WERI-Rb-1 (cell line): Measurements from ENCODE around the gene SRGAP3.

Source experiments
- DNase-seq: peaks from one replicate; pipeline ENCODE4 v3.0.0-alpha.2; 2020
- H3K27ac ChIP-seq: fragments of 250-450 bp; sonication (Bioruptor Pico); 2 replicates; pipeline ENCODE4 v1.5.1; 2020; ENCODE audit warnings: mild to moderate bottlenecking, moderate library complexity
- H3K27me3 ChIP-seq: fragments of 250-450 bp; sonication (Bioruptor Pico); 2 replicates; pipeline ENCODE4 v1.5.1; 2021; ENCODE audit warnings: mild to moderate bottlenecking, low read depth, moderate library complexity; ENCODE audit not compliant: insufficient read depth, severe bottlenecking
- H3K36me3 ChIP-seq: fragments of 250-450 bp; sonication (Bioruptor Pico); 2 replicates; pipeline ENCODE4 v1.5.1; 2020; ENCODE audit warnings: mild to moderate bottlenecking, moderate library complexity
- H3K4me3 ChIP-seq: 2 replicates; pipeline ENCODE4 v1.5.1; 2011; ENCODE audit warnings: low read depth, mild to moderate bottlenecking, control low read depth, low read length
- H3K9me3 ChIP-seq: fragments of 250-450 bp; sonication (Bioruptor Pico); 2 replicates; pipeline ENCODE4 v1.5.1; 2021; ENCODE audit warnings: mild to moderate bottlenecking, moderate library complexity; ENCODE audit not compliant: severe bottlenecking
- CTCF ChIP-seq: IDR thresholded peaks from 2 replicates; pipeline ENCODE4 v1.5.1; 2011; ENCODE audit warnings: low read depth, mild to moderate bottlenecking, control low read depth, inconsistent platforms, low read length

Gene SRGAP3

GRCh38 chr3:9047452-9048346, 201.7 kb downstream of the SRGAP3 start:
- no peak for DNase-seq
- TF ChIP-seq CTCF, result no peak
- no peak overlapping the region for H3K4me3 ChIP-seq
- peaks cover 6% of the 10 kb centered on the region; the same call in 1 of the 2 replicates for H3K36me3 ChIP-seq
- no peaks in the 10 kb centered on the region for H3K9me3 ChIP-seq
- H3K27ac ChIP-seq, result no peak overlapping the region
- no peaks in the 10 kb centered on the region for H3K27me3 ChIP-seq

- Histone ChIP-seq H3K9me3 (no peaks in the 10 kb centered on the region), H3K36me3 (peaks cover 3% of the 10 kb centered on the region; the same call in 1 of the 2 replicates), H3K27ac (no peak overlapping the region), H3K4me3 (no peak overlapping the region), H3K27me3 (no peaks in the 10 kb centered on the region)
- no peak for DNase-seq
- no peak for TF ChIP-seq CTCF
Measured at GRCh38 chr3:9045371-9045770, 204.1 kb downstream of the SRGAP3 start.

GRCh38 chr3:9043063-9043462, 206.4 kb downstream of the SRGAP3 start:
- no peak for DNase-seq
- no peak overlapping the region for H3K27ac ChIP-seq
- no peak for TF ChIP-seq CTCF
- H3K36me3 ChIP-seq, result peaks cover 3% of the 10 kb centered on the region; the same call in 1 of the 2 replicates
- no peak overlapping the region for H3K4me3 ChIP-seq
- H3K9me3 ChIP-seq, result no peaks in the 10 kb centered on the region
- no peaks in the 10 kb centered on the region for H3K27me3 ChIP-seq

GRCh38 chr3:9041626-9042025, 207.8 kb downstream of the SRGAP3 start:
- no peaks in the 10 kb centered on the region for H3K27me3 ChIP-seq
- DNase-seq, result no peak

GRCh38 chr3:9040996-9041395, 208.4 kb downstream of the SRGAP3 start:
- no peak overlapping the region for H3K27ac ChIP-seq
- H3K27me3 ChIP-seq, result no peaks in the 10 kb centered on the region
- no peak for TF ChIP-seq CTCF
- no peak overlapping the region for H3K4me3 ChIP-seq
- H3K36me3 ChIP-seq, result no peaks in the 10 kb centered on the region
- no peaks in the 10 kb centered on the region for H3K9me3 ChIP-seq
- DNase-seq, result no peak

More at GRCh38 chr3:9041626-9042025, 207.8 kb downstream of the SRGAP3 start:
- Histone ChIP-seq H3K4me3 (no peak overlapping the region), H3K9me3 (no peaks in the 10 kb centered on the region), H3K27ac (no peak overlapping the region), H3K36me3 (no peaks in the 10 kb centered on the region)
- TF ChIP-seq CTCF, result no peak
